Fibroblast of lung (primary cell): ENCODE data around the gene PET100.

ENCODE experiments used
- EZH2 ChIP-seq: IDR thresholded peaks from 2 replicates; pipeline ENCODE4 v1.5.1; 2012; ENCODE audit warnings: low read length, control low read depth, mild to moderate bottlenecking; ENCODE audit errors: missing control alignments
- TF ChIP-seq, protein P1 (sequence below), 2 donors: IDR thresholded peaks in 1 of 2; conservative IDR thresholded peaks in 1 of 2; 1 replicate in 1 of 2; 2 replicates in 1 of 2; pipeline ENCODE4 v1.5.1; 2011 to 2012; ENCODE audit warnings: low read length in 2 of 2, control low read depth in 1 of 2, inconsistent platforms in 1 of 2, low read depth in 1 of 2, mild to moderate bottlenecking in 1 of 2

DNA sequence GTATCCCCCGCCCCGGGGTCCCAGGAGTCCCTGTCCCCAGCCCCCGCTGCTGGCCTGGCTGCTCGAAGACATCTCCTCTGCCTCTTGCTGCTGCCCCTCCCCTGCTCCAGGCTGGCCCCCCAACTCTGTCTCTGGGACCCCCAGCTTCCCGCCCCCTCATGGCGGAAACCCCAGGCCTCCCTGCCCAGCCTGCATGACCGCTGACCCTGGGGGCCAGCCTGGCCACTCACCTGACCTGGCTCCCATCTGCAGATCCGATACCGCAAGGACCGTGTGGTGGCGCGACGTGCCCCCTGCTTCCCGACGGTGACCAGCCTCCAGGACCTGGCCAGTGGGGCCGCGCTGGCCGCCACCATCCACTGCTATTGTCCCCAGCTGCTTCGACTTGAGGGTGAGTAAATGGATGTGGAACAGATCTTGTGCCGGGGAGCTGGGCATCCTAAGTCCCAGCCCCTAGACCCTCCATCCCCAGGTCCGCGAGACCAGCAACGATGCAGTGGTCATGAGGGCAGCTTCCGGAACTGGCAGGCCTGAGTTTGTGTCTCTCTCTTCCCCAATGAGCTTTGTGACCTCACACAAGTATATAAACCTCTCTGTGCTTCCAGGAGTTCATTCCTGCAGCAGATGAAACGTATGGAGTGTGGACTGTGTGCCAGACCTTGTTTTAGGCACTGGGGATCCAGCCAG is 21.6 kb upstream of the PET100 start:
- TF ChIP-seq, protein P1, sequence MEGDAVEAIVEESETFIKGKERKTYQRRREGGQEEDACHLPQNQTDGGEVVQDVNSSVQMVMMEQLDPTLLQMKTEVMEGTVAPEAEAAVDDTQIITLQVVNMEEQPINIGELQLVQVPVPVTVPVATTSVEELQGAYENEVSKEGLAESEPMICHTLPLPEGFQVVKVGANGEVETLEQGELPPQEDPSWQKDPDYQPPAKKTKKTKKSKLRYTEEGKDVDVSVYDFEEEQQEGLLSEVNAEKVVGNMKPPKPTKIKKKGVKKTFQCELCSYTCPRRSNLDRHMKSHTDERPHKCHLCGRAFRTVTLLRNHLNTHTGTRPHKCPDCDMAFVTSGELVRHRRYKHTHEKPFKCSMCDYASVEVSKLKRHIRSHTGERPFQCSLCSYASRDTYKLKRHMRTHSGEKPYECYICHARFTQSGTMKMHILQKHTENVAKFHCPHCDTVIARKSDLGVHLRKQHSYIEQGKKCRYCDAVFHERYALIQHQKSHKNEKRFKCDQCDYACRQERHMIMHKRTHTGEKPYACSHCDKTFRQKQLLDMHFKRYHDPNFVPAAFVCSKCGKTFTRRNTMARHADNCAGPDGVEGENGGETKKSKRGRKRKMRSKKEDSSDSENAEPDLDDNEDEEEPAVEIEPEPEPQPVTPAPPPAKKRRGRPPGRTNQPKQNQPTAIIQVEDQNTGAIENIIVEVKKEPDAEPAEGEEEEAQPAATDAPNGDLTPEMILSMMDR (conservative IDR thresholded peaks at IDR 0.05 in 1 of 2, IDR thresholded peaks at IDR 0.05 in 1 of 2; ENCODE audit: low read depth in 1 of 2, low read length in 2 of 2) = no peak
- TF ChIP-seq EZH2 = no peak
